ENCODE measurements around the gene POLR3B.
"Not testable (repeated sequence)": the region's sequence is repeated elsewhere in the genome, so short reads cannot be mapped to it uniquely, and the experiment has no call there.

DNA sequence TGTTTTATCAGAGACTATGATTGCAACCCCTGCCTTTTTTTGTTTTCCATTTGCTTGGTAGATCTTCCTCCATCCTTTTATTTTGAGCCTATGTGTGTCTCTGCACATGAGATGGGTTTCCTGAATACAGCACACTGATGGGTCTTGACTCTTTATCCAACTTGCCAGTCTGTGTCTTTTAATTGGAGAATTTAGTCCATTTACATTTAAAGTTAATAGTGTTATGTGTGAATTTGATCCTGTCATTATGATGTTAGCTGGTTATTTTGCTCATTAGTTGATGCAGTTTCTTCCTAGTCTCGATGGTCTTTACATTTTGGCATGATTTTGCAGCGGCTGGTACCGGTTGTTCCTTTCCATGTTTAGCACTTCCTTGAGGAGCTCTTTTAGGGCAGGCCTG is 118.1 kb downstream of the POLR3B start:
- TF ChIP-seq, protein P1, sequence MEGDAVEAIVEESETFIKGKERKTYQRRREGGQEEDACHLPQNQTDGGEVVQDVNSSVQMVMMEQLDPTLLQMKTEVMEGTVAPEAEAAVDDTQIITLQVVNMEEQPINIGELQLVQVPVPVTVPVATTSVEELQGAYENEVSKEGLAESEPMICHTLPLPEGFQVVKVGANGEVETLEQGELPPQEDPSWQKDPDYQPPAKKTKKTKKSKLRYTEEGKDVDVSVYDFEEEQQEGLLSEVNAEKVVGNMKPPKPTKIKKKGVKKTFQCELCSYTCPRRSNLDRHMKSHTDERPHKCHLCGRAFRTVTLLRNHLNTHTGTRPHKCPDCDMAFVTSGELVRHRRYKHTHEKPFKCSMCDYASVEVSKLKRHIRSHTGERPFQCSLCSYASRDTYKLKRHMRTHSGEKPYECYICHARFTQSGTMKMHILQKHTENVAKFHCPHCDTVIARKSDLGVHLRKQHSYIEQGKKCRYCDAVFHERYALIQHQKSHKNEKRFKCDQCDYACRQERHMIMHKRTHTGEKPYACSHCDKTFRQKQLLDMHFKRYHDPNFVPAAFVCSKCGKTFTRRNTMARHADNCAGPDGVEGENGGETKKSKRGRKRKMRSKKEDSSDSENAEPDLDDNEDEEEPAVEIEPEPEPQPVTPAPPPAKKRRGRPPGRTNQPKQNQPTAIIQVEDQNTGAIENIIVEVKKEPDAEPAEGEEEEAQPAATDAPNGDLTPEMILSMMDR (IDR thresholded peaks at IDR 0.05) = not testable (repeated sequence)
- not testable (repeated sequence) for TF ChIP-seq POLR2A, POLR2AphosphoS5, EP300 (IDR thresholded peaks at IDR 0.05)
